Measurements from ENCODE around the gene SMARCE1. TPM values are rescaled to one million over a fixed set of nuclear protein-coding genes. Genes with fewer than 3 reads are reported as not detected.

The SMARCE1 gene
- polyA plus RNA-seq, 2 of the 4 experiments (the other 2 are of a cell fraction): 109 to 111 TPM

- TF ChIP-seq EHMT2 (IDR thresholded peaks at IDR 0.05; ENCODE audit: low read depth): no peak
Observed at GRCh38 chr17:40580140-40580539, 67.5 kb downstream of the SMARCE1 start (continued).

GRCh38 chr17:40579471-40579870, 68.1 kb downstream of the SMARCE1 start:
- Histone ChIP-seq H3K4me1 (no peaks in the 10 kb centered on the region), H3K4me2 (no peak overlapping the region), H3K27ac (no peak overlapping the region), H3K9me3 (peaks cover 15% of the 10 kb centered on the region; the same call in 2 of the 3 replicates), H3K4me3 (no peak overlapping the region)
- DNase-seq (ENCODE audit: low read depth in 1 of 2, low spot score in 1 of 2): no peak
- ChIA-PET CTCF (interaction anchor here (4.7 kb wide), 1 partner anchor 18 kb away, joined by 17 read pairs; no protein-coding TSS in a partner anchor), POLR2A (no interaction called here)
- WGBS (ENCODE audit: missing lambda C conversion rate): 61% methylated on average over 3 of the region's 3 CpGs
- ATAC-seq: no peak
- TF ChIP-seq SREBF2 (IDR thresholded peaks at IDR 0.05): no peak
- no peak for TF ChIP-seq CTCF (IDR thresholded peaks at IDR 0.05)
- no peak for TF ChIP-seq MAZ (IDR thresholded peaks at IDR 0.05; ENCODE audit: borderline replicate concordance, low read depth, low read length)
- no peak for TF ChIP-seq RARB (CRISPR knock-in tag; IDR thresholded peaks at IDR 0.05)
- TF ChIP-seq GATA3 (IDR thresholded peaks at IDR 0.05; ENCODE audit: borderline replicate concordance): no peak
- TF ChIP-seq FOSL2 (IDR thresholded peaks at IDR 0.05): no peak
- TF ChIP-seq FOSL2 (CRISPR knock-in tag; IDR thresholded peaks at IDR 0.05): no peak
- TF ChIP-seq ZFP36 (IDR thresholded peaks at IDR 0.05; ENCODE audit: borderline replicate concordance, partially characterized antibody): no peak
- no peak for TF ChIP-seq ZC3H11A (IDR thresholded peaks at IDR 0.05)
- TF ChIP-seq MAFK (IDR thresholded peaks at IDR 0.05; ENCODE audit: partially characterized antibody): no peak
- TF ChIP-seq CHD2 (IDR thresholded peaks at IDR 0.05; ENCODE audit: low read length, partially characterized antibody): no peak
- no peak for TF ChIP-seq HOXB13 (CRISPR knock-in tag; IDR thresholded peaks at IDR 0.05; ENCODE audit: low read depth)
- TF ChIP-seq ESRRA (IDR thresholded peaks at IDR 0.05; ENCODE audit: borderline replicate concordance, low read length): no peak
- no peak for TF ChIP-seq NPAS2 (CRISPR knock-in tag; IDR thresholded peaks at IDR 0.05; ENCODE audit: borderline replicate concordance)
- TF ChIP-seq TFCP2L1 (CRISPR knock-in tag; IDR thresholded peaks at IDR 0.05): no peak
- FAIRE-seq: no peak

GRCh38 chr17:40577611-40578065, 70.0 kb downstream of the SMARCE1 start:
- ATAC-seq (no peak), FAIRE-seq (no peak), DNase-seq (ENCODE audit: low read depth in 1 of 2, low spot score in 1 of 2) (no peak)
- H3K4me2 ChIP-seq: no peak overlapping the region
- no peak for TF ChIP-seq EP300 (IDR thresholded peaks at IDR 0.05)
- TF ChIP-seq TP53 (CRISPR knock-in tag; IDR thresholded peaks at IDR 0.05): no peak
- TF ChIP-seq ESRRA (IDR thresholded peaks at IDR 0.05; ENCODE audit: borderline replicate concordance, low read length): no peak
- no peak for TF ChIP-seq FOSL2 (IDR thresholded peaks at IDR 0.05)
- no peak for TF ChIP-seq FOSL2 (CRISPR knock-in tag; IDR thresholded peaks at IDR 0.05)
- no peak for TF ChIP-seq USF2 (IDR thresholded peaks at IDR 0.05)
- TF ChIP-seq ELK1 (IDR thresholded peaks at IDR 0.05; ENCODE audit: low read depth, low read length): no peak
- WGBS (ENCODE audit: missing lambda C conversion rate): 58% methylated on average over 5 of the region's 5 CpGs
- CTCF ChIA-PET: interaction anchor here (0.7 to 4.7 kb wide), 8 partner anchors 10 to 1085 kb away, joined by 3 to 17 read pairs (median 5); no protein-coding TSS in a partner anchor
- no peaks in the 10 kb centered on the region for H3K4me1 ChIP-seq
- no peak overlapping the region for H3K27ac ChIP-seq
- H3K9me3 ChIP-seq: peaks cover 34% of the 10 kb centered on the region
- no peak overlapping the region for H3K4me3 ChIP-seq
- POLR2A ChIA-PET: interaction anchor here (1.0 kb wide), 1 partner anchor 1111 kb away, joined by 3 read pairs; the partner anchor contains the start of gene EIF1
